Breast epithelium (tissue), 4 donors: ENCODE results near the gene KCNS1. TPM values are rescaled to one million over a fixed set of nuclear protein-coding genes. Genes with fewer than 3 reads are reported as not detected.

Experiments
- DNase-seq, 2 donors: peaks; one replicate each; pipeline ENCODE4 v3.0.0-alpha.2; 2019; ENCODE audit warnings: low spot score in 2 of 2
- H3K27ac ChIP-seq, 2 donors: fragments of 200-600 bp; sonication (generic) in 1 of 2; one replicate each; pipeline ENCODE4 v1.5.1; 2016 to 2019; ENCODE audit warnings: mild to moderate bottlenecking in 1 of 2
- H3K27me3 ChIP-seq, 2 donors: fragments of 200-600 bp; sonication (generic) in 1 of 2; one replicate each; pipeline versions ENCODE4 v1.5.1 to v1.6.0; 2017 to 2019; ENCODE audit warnings: control low read depth in 1 of 2, mild to moderate bottlenecking in 1 of 2
- H3K36me3 ChIP-seq: fragments of 200-600 bp; one replicate; pipeline ENCODE4 v1.5.1; 2019
- H3K4me1 ChIP-seq, 2 donors: fragments of 200-600 bp; sonication (generic); one replicate each; pipeline ENCODE4 v1.5.1; 2016 to 2019; ENCODE audit warnings: control low read depth in 1 of 2
- H3K4me3 ChIP-seq, 3 donors: fragments of 200-600 bp; sonication (generic); 1 replicate in 2 of 3; 2 replicates in 1 of 3; pipeline ENCODE4 v1.5.1; 2016 to 2019; ENCODE audit warnings: mild to moderate bottlenecking in 3 of 3, moderate library complexity in 2 of 3
- H3K9me3 ChIP-seq, 2 donors: fragments of 200-600 bp; sonication (generic) in 1 of 2; one replicate each; pipeline ENCODE4 v1.5.1; 2016 to 2019; ENCODE audit warnings: control low read depth in 1 of 2
- POLR2A ChIP-seq: fragments of 450-650 bp; IDR thresholded peaks from one replicate; pipeline ENCODE4 v1.6.1; 2016; ENCODE audit warnings: antibody characterized with exemption, mild to moderate bottlenecking, moderate library complexity
- POLR2AphosphoS5 ChIP-seq, 3 donors: sonication (generic); formaldehyde crosslinking; IDR thresholded peaks; one replicate each; pipeline ENCODE4 v1.6.1; 2017; ENCODE audit warnings: antibody characterized with exemption in 3 of 3
- intact Hi-C: fragments of 100-400 bp; cut with DNase I; formaldehyde crosslinking; loops from one replicate; pipeline ENCODE4 v1.15.1; 2023; ENCODE audit warnings: low total_unique reads
- total RNA-seq, 3 donors: library from RNA; depleted of rRNA; stranded (reverse); fragments of >200 nt; gene quantifications; one replicate each; pipeline ENCODE4 v1.1.0, GENCODE V29; 2016
- TF ChIP-seq, protein P1 (sequence below), 3 donors: fragments of 450-650 bp; IDR thresholded peaks; one replicate each; pipeline ENCODE4 v1.5.1; 2016 to 2017; ENCODE audit warnings: antibody characterized with exemption in 3 of 3, mild to moderate bottlenecking in 3 of 3, moderate library complexity in 3 of 3

The KCNS1 gene
- total RNA-seq, 3 donors from 2014 or later: 0.44 TPM; not detected in 2

DNA sequence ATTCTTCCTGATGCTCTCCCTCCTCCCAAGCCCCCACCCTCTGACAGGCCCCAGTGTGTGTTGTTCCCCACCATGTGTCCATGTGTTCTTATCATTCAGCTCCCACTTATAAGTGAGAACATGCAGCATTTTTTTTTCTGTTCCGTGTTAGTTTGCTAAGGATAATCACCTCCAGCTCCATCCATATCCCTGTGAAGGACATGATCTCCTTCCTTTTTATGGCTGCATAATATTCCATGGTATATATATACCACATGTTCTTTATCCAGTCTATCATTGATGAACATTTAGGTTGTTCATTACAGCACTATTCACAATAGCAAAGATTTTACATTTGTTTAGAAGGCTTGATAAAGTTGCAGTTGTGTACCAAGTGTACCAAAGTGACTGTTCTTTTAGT lies 57.9 kb downstream of the KCNS1 start:
- H3K9me3 ChIP-seq: no peaks in the 10 kb centered on the region
- intact Hi-C loops: no loop called here
- no peak for DNase-seq
- TF ChIP-seq POLR2AphosphoS5 (IDR thresholded peaks at IDR 0.05) (no peak), POLR2A (no peak)
- TF ChIP-seq, protein P1, sequence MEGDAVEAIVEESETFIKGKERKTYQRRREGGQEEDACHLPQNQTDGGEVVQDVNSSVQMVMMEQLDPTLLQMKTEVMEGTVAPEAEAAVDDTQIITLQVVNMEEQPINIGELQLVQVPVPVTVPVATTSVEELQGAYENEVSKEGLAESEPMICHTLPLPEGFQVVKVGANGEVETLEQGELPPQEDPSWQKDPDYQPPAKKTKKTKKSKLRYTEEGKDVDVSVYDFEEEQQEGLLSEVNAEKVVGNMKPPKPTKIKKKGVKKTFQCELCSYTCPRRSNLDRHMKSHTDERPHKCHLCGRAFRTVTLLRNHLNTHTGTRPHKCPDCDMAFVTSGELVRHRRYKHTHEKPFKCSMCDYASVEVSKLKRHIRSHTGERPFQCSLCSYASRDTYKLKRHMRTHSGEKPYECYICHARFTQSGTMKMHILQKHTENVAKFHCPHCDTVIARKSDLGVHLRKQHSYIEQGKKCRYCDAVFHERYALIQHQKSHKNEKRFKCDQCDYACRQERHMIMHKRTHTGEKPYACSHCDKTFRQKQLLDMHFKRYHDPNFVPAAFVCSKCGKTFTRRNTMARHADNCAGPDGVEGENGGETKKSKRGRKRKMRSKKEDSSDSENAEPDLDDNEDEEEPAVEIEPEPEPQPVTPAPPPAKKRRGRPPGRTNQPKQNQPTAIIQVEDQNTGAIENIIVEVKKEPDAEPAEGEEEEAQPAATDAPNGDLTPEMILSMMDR (IDR thresholded peaks at IDR 0.05): no peak
- H3K27me3 ChIP-seq: no peaks in the 10 kb centered on the region
- H3K27ac ChIP-seq: no peak overlapping the region
- no peak overlapping the region for H3K4me3 ChIP-seq
- H3K4me1 ChIP-seq: peaks cover 0 to 6% of the 10 kb centered on the region in 2 donors
- H3K36me3 ChIP-seq: no peaks in the 10 kb centered on the region

Other genes with a start within 250 kb of the KCNS1 start
- gene YWHAB, start 215.4 kb downstream of the KCNS1 start, total RNA-seq: 100 to 1,000 TPM; 125 to 155 (median 139) TPM
- 10 to 100 TPM in 2 of 3 donors, 1 to 10 TPM in 1; 6.9 to 55.3 (median 28.8) TPM for gene PABPC1L, start 191.1 kb downstream of the KCNS1 start, total RNA-seq
- gene TOMM34, start 140.7 kb downstream of the KCNS1 start, total RNA-seq: 10 to 100 TPM; 14.6 to 21.0 (median 20.3) TPM
- 10 to 100 TPM; 33.1 to 35.3 (median 34.7) TPM for gene STK4, start 134.6 kb downstream of the KCNS1 start, total RNA-seq
- gene WFDC5, start 14.0 kb upstream of the KCNS1 start, total RNA-seq: not detected
- gene WFDC12, start 23.3 kb upstream of the KCNS1 start, total RNA-seq: not detected
- 1 to 10 TPM in 1 of 3 donors, under 1 TPM in 1, not detected in 1; 0.88 to 5.9 TPM for gene PI3, start 73.8 kb upstream of the KCNS1 start, total RNA-seq
- 1 to 10 TPM in 1 of 3 donors, not detected in 2; 1.8 TPM for gene SEMG1, start 105.9 kb upstream of the KCNS1 start, total RNA-seq
- under 1 TPM in 1 of 3 donors, not detected in 2; 0.16 TPM for gene SEMG2, start 120.2 kb upstream of the KCNS1 start, total RNA-seq
- gene SLPI, start 153.4 kb upstream of the KCNS1 start, total RNA-seq: 100 to 1,000 TPM in 2 of 3 donors, 10 to 100 TPM in 1; 30.6 to 310 (median 248) TPM
- gene RBPJL, start 205.7 kb upstream of the KCNS1 start, total RNA-seq: not detected
- 1 to 10 TPM in 1 of 3 donors, under 1 TPM in 1, not detected in 1; 0.33 to 1.6 TPM for gene MATN4, start 207.2 kb upstream of the KCNS1 start, total RNA-seq
- 100 to 1,000 TPM in 2 of 3 donors, 10 to 100 TPM in 1; 29.4 to 337 (median 121) TPM for gene SDC4, start 247.3 kb upstream of the KCNS1 start, total RNA-seq